Upper lobe of left lung (tissue), 4 donors: ENCODE data around the gene SLC47A1.

ENCODE experiments used
- CTCF ChIP-seq, 6 experiments: fragments of 450-650 bp in 4 of 6; fragments of 200-600 bp in 2 of 6; sonication (generic) in 2 of 6; IDR thresholded peaks; one replicate each; pipeline ENCODE4 v1.5.1; 2016 to 2019; ENCODE audit warnings: antibody characterized with exemption in 6 of 6
- EP300 ChIP-seq, 4 donors: sonication (generic); formaldehyde crosslinking; IDR thresholded peaks; one replicate each; pipeline ENCODE4 v1.5.1; 2017; ENCODE audit warnings: antibody characterized with exemption in 4 of 4, control low read depth in 2 of 4
- POLR2A ChIP-seq, 4 donors: fragments of 450-650 bp; IDR thresholded peaks; one replicate each; pipeline ENCODE4 v1.5.1; 2016 to 2017; ENCODE audit warnings: antibody characterized with exemption in 4 of 4, mild to moderate bottlenecking in 2 of 4
- POLR2AphosphoS5 ChIP-seq, 2 donors: sonication (generic); formaldehyde crosslinking; IDR thresholded peaks; one replicate each; pipeline ENCODE4 v1.5.1; 2017; ENCODE audit warnings: antibody characterized with exemption in 2 of 2

- TF ChIP-seq CTCF (IDR thresholded peaks at IDR 0.05) (peak in 2 of 6 experiments; percentile 20 to 22), POLR2AphosphoS5 (IDR thresholded peaks at IDR 0.05) (no peak), POLR2A (IDR thresholded peaks at IDR 0.05) (no peak), EP300 (IDR thresholded peaks at IDR 0.05) (no peak)
Observed at GRCh38 chr17:19546289-19547065, 12.8 kb downstream of the SLC47A1 start.
